Heart left ventricle (tissue), 13 donors: ENCODE data around the gene PACS2.

Source experiments
- POLR2A ChIP-seq, 2 donors: fragments of 450-650 bp; IDR thresholded peaks; one replicate each; pipeline ENCODE4 v1.6.1; 2017; ENCODE audit warnings: antibody characterized with exemption in 2 of 2, mild to moderate bottlenecking in 2 of 2, moderate library complexity in 2 of 2
- TF ChIP-seq, protein P1 (sequence below), 12 donors: fragments of 200-600 bp; sonication (generic) in 4 of 12; IDR thresholded peaks; one replicate each; pipeline versions ENCODE4 v1.5.0 to v1.8.0; 2018 to 2022; ENCODE audit warnings: antibody characterized with exemption in 12 of 12, mild to moderate bottlenecking in 5 of 12
- donor health status: ischemic (EF 13 %, LVEDD 7.1; RV severe dilation, severe dysfunction).
- donor health status: DM: no; HTN: yes; CAD: no.
- donor health status: DM: no; HTN: no; CAD: no.
- donor health status: ischemic (EF 25% LVEDD 6.9; RV normal size, moderate dysfunction).
- donor health status: ischemic (EF 25% LVEDD 5.7; RV mildly dilated, moderate dysfunction).
- donor health status: ischemic (EF 35%, LVEDD 5.7; RV mildly dilated, moderate dysfunction).
- donor health status: nonischemic (EF 11% LVEDD 7.7; RV severe dilation, severe dysfunction).
- donor health status: DM: yes; HTN: yes; CAD: no.
- donor health status: PGD.
- donor health status: ischemic (EF 29% LVEDD 5.4; RV normal size, mild dysfunction).
- donor health status: nonischemic (EF 23%, LVEDD 6.1; RV moderate dilation, normal function).

DNA sequence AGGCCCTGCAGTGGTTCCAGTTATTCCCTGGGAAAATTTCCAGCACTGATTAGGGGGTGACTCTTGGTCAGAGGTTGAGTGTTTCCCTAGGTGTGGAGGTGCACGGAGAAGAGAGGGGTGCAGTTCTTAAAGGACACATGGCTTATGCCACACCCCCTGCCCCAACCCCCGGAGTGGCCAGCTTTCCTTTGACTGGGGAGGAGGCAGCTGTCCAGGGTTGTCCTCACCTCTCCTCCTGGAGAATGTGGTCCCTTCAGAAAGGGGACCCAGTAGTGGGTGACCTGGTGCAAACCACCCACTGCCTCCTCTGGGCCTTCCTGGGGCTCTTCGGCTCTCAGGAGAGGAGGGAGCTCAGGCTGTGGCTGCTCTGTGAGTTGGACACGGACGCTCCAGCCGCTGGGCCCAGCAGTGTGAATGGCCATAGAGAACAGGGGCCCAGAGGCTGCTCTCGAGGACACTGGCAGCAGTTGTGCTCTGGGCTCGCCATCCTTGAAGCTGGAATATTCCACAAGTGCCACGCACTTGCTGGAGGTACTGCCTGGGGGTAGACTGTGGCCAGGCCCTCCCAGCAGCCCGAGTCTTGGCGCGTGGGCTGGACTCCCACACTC is 13.6 kb downstream of the PACS2 start:
- TF ChIP-seq POLR2A (IDR thresholded peaks at IDR 0.05), result no peak
- TF ChIP-seq, protein P1, sequence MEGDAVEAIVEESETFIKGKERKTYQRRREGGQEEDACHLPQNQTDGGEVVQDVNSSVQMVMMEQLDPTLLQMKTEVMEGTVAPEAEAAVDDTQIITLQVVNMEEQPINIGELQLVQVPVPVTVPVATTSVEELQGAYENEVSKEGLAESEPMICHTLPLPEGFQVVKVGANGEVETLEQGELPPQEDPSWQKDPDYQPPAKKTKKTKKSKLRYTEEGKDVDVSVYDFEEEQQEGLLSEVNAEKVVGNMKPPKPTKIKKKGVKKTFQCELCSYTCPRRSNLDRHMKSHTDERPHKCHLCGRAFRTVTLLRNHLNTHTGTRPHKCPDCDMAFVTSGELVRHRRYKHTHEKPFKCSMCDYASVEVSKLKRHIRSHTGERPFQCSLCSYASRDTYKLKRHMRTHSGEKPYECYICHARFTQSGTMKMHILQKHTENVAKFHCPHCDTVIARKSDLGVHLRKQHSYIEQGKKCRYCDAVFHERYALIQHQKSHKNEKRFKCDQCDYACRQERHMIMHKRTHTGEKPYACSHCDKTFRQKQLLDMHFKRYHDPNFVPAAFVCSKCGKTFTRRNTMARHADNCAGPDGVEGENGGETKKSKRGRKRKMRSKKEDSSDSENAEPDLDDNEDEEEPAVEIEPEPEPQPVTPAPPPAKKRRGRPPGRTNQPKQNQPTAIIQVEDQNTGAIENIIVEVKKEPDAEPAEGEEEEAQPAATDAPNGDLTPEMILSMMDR (IDR thresholded peaks at IDR 0.05), result no peak
